GM19193 (cell line): ENCODE results near the gene TEAD1.

Experiments used
- POLR2A ChIP-seq: IDR thresholded peaks from 4 replicates; pipeline ENCODE4 v1.6.1; 2011; ENCODE audit not compliant: insufficient read depth, insufficient read length; ENCODE audit errors: extremely low read depth

Gene TEAD1

DNA sequence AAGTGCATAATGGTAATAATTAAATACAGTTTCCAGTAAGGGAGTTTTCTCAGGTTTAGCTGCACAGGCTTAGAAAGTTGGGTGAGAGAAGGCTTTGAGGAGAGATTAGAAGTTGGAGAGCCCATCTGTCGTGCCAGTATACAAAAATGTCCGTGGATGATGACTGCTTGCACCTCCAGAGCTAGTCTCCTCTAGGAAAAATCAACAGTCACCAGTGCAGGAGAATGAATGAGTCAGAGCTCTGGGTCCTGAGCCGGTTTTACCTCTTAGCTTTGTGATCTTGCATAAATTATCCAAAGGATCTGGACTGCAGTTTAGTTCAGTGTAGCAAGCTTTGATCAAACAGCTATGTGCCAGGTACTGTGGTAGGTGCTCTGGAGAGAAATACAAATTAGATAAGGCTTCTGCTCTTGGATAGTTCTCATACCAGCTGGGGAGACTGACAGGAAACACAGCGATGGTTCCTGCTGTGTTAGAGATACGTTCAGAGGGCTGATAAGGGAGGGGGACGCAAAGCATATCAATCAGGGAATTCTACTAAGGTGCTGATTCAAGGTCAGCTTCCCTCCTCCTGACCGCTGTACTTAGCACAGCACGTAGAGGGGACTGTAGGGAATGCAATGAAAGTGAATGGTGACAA, 125.9 kb downstream of the TEAD1 start:
- TF ChIP-seq POLR2A, result no peak

DNA sequence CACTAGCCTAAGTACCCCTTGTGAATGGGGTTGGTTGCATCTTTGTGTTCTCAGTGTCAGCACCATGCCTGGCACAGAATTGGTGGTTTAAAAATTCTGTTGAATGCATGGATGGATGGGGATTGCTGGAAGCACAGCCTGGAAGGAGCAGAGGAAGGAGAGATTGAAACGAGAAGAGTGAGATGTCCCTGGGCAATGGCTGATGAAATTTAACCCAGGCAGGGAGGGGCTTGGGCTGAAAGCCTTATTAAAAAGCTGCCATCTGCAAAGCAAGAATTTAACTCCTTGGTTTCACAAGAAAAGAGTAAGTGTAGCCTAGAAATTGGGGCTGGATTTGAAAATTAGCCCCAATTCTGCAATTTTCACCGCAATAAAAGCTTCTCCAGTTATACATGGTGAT, 126.7 kb downstream of the TEAD1 start:
- TF ChIP-seq POLR2A, result no peak

DNA sequence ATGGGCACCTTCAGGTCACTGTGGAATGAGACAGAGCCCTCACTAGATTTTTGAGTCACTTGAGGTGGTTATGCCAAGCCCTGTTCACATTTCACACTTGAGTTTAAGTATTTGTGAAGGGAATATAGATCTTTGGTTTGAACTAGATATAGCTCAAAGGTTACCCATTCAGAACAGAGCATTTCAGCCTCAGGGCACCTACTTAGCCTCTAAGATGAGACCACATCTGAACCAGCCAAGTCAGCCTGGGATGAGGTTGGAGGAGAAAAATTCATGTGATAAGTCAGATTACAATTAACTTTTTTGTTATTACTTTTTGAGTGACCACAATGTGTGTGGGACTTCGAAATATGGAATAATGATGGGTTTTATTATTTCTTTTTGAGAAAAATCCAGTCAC, 127.8 kb downstream of the TEAD1 start:
- no peak for TF ChIP-seq POLR2A

DNA sequence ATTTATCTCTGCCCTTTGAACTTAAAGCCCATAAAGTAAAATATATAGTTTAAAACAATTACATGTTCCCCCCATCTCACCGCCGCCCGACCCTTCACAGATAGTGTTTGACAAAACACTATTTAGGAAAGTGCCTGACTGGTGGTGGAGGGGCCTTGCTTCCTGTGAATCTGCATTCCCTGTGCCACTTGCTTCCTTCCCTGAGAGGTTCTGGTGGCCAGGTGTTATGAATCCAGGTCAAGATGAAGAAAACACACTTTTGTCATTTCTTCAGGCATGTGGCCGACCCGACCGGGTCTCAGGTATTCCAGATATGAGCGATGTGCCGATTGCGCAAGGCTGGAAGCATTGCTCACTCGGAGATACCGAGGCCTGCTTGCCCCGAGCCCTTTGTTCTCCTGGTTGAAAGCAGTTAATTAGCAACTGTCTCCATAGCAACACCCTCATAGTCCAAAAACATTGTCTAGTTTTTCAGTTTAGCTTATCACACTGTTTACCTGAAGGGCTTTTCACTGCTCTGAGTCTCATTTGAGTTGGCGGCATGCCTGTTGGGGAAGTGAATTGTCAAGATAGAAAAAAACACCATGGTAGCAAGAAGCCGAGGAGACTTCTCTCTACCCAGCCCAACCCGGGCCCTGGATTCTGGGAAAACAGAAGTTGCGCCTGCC, 128.3 kb downstream of the TEAD1 start:
- no peak for TF ChIP-seq POLR2A

DNA sequence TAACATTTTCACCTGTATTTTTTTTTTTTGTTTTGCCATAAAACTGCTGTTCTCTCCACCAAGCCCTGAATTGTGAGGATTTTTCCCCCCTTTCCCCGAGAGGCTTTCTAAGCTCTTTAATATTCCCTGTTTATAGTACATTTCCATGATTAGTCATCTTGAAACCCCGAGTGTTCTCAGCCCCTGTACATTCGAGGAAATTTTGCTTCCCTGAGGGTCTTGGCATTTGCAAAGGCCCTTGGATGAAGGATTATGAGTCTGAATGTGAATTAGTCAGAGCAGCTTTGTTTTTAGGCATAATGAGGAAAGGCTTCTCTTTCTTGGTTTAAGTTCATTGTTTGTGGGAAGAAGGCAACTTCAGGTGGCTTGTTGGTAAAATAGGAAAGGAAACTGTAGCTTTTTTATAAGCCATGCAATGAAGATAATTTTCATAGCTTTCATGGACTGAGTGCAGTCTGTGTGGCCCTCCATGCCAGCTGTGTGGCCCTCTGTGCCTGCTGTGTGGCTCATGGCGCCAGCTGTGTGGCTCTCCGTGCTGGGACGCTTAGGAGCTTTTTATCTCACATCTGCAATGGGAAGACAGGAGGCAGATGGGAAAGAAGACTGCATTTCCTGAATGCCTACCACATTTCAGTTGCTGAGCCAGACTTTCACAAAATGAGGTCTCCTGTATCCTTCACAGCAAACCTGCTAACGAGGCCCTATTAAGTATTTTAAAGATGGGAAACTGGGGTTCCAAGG, 129.0 kb downstream of the TEAD1 start:
- TF ChIP-seq POLR2A, result no peak

DNA sequence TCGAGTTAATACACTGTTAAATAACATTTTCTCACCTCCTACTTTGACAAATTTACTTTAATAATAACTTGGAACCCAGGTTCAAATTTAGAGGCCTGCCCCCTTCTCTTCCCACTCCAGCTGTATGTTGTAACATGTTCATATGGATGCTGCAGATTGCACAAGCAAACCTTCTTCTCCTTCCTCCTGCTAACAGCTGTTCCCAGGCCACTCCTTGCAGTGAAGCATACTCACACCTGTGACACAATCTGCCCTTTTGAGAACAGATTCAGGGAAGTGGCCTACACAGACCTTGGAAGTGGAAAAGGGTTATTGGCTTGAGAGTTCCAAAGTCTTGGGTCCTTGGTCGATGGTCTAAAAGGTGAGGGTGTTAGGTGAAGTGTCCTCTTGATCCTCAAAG, 131.9 kb downstream of the TEAD1 start:
- no peak for TF ChIP-seq POLR2A

DNA sequence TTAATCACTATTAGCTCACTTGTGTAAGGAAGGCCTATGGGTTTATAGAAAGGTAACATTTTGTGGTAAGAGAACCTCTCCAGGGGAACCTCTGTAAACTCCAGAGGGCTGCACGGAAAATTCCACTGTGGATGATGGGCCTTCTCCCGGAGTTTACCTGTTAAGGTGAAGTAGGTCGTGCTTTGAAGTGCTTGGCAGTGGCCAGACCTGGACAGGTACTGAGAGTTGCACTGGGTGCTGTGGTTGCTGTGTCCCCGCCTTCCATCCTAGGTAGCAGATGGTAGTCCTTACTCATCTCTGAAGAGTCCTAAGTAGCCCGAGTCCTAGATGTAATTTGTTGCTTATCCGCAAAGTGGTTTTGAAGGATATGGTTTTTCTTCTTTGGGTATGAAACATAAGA, 133.4 kb downstream of the TEAD1 start:
- no peak for TF ChIP-seq POLR2A

DNA sequence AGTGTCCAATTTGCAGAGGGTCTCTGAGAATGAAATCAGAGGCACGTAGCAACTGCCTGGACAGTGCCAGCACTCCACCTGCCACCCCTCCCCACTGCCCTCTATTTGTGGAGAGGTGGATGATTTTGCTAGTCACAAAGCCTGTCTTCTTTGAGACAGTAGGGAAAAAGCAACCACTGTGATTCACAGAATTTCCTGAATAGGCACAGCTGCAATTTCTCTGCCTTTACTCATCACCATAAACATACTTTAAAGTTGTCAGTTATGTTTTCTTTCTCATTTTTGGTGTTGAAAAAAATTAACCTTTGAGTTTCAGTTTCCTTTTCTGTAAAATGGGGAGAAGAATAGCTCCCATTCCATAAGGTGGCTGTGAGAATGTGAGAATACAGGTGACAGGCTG, 134.3 kb downstream of the TEAD1 start:
- no peak for TF ChIP-seq POLR2A

DNA sequence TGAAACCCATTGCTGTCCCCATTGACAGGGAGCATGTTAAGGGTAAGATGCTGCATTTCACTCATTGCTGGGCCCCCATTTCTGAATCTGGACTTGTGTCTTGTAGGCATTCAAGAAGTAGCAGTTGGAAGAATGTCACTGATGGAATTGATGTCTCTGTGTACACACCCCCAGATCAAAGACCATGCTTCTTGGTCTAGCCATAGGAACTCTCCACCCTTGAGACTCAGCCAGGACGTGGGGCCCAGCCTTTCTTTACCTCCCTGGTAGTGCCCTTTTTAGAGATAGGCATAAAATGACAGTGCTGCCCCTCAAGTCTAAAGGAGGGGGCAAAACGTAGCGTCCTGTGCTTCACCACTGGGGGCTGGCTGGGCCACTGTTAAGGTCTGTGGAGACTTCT, 135.1 kb downstream of the TEAD1 start:
- TF ChIP-seq POLR2A, result no peak

DNA sequence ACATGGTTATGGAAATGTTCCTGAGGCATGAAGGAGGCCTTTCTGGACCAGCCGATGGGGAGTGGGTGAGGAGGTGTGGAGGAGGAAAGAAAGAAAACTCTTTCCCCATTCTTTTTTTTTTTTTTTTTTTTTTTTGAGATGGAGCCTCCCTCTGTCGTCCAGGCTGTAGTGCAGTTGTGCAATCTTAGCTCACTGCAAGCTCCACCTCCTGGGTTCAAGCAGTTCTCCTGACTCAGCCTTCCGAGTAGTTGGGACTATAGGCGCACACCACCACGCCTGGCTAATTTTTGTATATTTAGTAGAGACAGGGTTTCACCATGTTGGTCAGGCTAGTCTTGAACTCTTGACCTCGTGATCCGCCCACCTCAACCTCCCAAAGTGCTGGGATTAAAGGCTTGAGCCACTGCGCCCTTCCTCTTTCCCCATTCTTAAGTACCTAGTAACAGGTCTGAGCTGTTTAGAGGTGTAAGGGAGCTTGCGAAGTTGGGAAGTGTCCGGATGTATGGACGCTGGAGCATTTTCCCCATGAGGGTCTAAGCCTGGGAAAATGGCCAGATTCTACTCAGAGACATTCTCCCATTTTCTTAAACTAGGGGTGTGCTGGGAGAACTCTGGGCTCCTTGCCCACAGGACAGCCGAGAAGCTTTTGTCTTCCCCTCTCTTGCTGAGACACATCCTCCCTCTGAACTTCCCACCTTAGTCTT, 135.8 kb downstream of the TEAD1 start:
- TF ChIP-seq POLR2A, result no peak

DNA sequence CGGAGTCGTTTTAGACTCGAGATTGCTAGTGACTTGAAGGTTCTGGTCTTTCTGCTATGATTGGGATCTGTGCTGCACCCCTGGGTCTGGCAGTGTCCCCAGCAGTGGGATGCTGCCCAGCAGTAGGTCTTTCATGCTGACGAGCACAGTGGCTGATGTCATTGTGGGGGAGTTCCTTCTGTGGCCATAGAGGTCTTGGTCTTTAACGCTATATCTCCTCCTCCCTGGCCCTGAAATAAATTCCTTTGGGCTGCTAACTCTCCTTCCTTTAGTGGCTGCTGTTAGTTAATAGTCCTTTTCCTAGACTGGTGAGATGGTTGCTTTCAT, 136.3 kb downstream of the TEAD1 start:
- no peak for TF ChIP-seq POLR2A

DNA sequence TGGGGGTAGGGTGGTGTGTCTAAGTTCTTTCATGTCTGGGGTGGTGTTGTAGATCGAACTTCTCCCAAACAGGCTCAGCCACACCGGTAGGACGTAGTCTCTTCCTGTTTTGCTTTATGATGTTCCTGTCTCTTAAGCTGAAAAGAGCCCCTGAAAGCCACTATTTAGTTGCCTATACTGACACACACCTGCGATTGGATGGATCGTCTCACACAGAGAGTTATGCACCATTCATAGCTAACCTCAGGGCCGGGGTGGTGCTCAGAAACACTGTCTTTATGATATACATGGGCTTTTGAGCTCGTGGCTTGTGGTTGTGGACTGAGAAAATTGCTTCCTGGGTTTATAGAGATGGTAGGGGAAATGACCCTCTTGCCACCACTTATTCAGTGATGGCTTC, 137.6 kb downstream of the TEAD1 start:
- TF ChIP-seq POLR2A, result no peak

DNA sequence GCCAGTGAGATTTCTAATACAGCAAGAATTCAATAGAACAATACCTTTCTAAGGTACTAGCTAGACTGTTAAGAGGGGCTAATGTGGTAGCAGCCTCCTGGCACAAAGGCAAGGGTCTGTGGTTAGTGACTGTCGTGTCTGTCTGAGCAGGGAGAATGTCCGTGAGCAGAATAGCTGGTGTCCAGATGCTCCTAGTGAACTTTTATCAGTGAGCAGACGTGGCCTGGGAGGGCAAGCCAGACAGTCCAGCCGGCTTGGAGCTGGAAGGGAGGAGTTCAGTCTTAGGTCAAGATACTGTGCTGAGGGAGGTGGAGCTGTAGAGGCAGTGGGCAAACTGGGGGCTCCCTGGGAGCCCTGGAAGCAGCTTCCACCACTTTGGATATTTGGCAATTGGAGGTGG, 138.6 kb downstream of the TEAD1 start:
- TF ChIP-seq POLR2A, result no peak

DNA sequence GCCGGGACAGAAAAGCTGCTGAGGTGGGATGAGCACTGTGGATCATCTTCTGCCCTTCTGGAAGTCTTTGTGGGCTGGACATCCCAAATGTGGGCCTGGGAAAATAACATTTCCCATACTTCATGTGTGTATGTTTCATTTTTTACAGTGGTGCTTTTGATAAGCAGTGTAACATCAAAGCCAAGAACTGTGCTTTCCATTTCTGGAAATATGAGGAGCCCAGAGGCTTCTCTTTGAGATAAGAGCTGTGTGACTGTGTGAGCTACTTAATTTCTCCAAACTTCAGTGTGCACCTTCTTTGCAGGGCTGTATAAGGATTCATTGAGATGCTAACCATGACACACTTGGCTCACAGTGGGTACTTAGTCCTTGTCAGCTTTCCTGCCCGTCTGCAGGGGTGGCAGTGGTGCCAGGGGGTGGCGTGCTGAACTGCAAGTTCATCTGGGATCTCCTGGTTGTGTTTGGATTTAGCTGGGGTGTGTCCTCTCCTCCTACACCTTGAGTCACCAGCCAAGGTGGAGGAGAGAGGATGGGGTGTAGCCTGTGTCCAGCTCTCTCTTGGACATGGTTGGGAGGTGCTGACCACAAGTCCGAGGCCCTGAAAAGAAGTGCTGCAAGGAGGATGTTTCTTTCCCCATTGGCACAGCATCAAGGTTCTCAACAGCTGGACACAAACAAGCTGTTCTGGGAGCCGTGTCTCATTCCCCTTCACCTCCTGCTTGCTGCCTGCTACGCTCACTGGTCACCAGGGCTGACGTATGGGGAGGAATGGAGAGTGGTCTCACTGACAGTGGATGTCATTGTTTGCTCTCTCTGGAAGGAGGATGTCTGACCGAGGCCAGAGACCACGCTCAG, 139.4 kb downstream of the TEAD1 start:
- TF ChIP-seq POLR2A, result no peak

DNA sequence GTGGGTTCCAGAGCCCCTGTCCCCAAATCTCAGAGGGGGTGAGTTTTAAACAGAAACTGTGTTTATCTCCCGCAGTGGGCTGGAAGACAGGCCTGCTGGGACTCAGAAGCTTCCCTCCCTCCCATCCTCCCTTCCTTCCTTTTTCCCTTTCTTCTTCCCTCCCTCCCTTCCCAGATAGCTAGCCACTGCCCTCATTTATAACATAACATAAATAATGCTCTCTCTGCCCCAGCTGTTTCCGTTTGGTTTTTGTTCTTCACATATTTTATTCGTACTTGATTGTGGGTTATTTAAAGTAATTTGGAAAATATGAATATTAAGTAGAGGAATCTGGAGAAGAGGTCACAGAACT, 140.9 kb downstream of the TEAD1 start:
- TF ChIP-seq POLR2A, result no peak
